Measurements from ENCODE around the gene POLR2C.
A peak's percentile ranks its signal among the peaks of the same experiment; 100 is the strongest.

The POLR2C gene

DNA sequence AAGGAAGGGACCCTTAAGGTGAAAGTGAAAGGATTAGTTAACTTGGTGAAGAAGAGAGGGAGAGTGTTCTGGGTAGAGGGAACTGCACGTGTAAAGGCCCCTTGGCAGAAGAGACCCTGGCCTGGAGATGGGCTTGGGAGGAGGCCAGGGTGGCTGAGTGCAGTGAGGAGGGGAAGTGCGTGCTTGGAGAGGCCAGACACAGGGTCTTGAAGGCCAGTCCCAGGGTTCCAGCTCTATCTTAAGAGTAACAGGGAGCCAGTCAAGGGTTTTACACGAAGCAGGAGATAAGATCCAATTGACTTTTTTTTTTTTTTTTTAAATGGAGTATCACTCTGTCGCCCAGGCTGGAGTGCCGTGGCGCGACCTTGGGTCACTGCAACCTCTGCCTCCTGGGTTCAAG is 39.0 kb downstream of the POLR2C start:
- TF ChIP-seq, protein P1, sequence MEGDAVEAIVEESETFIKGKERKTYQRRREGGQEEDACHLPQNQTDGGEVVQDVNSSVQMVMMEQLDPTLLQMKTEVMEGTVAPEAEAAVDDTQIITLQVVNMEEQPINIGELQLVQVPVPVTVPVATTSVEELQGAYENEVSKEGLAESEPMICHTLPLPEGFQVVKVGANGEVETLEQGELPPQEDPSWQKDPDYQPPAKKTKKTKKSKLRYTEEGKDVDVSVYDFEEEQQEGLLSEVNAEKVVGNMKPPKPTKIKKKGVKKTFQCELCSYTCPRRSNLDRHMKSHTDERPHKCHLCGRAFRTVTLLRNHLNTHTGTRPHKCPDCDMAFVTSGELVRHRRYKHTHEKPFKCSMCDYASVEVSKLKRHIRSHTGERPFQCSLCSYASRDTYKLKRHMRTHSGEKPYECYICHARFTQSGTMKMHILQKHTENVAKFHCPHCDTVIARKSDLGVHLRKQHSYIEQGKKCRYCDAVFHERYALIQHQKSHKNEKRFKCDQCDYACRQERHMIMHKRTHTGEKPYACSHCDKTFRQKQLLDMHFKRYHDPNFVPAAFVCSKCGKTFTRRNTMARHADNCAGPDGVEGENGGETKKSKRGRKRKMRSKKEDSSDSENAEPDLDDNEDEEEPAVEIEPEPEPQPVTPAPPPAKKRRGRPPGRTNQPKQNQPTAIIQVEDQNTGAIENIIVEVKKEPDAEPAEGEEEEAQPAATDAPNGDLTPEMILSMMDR (IDR thresholded peaks at IDR 0.05) = no peak
- no peak overlapping the region for H3K27ac ChIP-seq
- no peak overlapping the region for H3K9ac ChIP-seq

DNA sequence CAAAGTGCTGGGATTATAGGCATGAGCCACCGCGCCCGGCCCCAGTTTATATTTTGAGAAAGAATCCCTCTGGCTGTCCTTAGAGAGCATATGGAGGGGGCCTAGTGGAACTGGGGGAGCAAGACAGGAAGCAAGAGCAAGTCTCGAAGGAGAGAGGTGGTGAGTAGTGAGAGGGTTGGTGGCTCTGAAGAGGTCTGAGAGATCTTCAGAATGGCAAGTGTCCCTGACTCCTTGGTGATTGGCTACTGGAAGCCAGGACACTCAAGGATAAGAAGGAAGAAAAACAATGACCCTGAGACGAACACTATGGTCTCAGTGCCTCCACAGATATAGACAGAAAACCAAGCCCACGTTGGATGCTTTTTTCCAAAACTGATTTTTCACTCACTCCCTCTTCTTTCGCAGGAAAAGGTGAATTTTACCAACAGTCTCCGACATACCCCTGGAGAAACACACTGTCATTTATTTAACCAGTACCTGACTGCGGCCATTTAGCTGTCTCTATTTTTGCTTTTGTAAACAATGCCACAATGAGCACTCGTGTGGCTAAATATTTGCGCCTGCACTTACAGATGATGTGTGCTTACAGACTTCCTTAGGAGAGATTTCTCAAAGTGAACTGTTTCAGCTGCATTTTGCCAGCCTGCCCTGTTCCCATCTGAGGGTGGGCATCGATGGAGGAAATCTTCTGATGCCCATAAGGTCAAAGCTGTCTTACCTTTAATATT is 39.7 kb downstream of the POLR2C start:
- Histone ChIP-seq H3K4me2 (ENCODE audit: low read length) (no peak overlapping the region), H2AFZ (no peak overlapping the region), H3K4me3 (ENCODE audit: low read depth, low read length) (no peak overlapping the region), H3K79me2 (no peaks in the 10 kb centered on the region), H3K4me1 (peaks cover 18% of the 10 kb centered on the region), H3K27me3 (ENCODE audit: control insufficient read depth, insufficient read depth, low read length) (no peaks in the 10 kb centered on the region), H3K27ac (no peak overlapping the region), H3K36me3 (ENCODE audit: control insufficient read depth, insufficient read depth, low read length) (no peaks in the 10 kb centered on the region), H3K9ac (no peak overlapping the region), H3K9me3 (ENCODE audit: control insufficient read depth, low read length) (no peaks in the 10 kb centered on the region)
- TF ChIP-seq, protein P1 (IDR thresholded peaks at IDR 0.05) = no peak

More for the DNA sequence above, 39.0 kb downstream of the POLR2C start:
- no peak overlapping the region for H3K4me3 ChIP-seq (ENCODE audit: low read depth, low read length)
- H3K79me2 ChIP-seq = no peaks in the 10 kb centered on the region
- H3K4me2 ChIP-seq (ENCODE audit: low read length) = no peak overlapping the region
- peaks cover 18% of the 10 kb centered on the region for H3K4me1 ChIP-seq
- H3K9me3 ChIP-seq (ENCODE audit: control insufficient read depth, low read length) = no peaks in the 10 kb centered on the region
- H3K27me3 ChIP-seq (ENCODE audit: control insufficient read depth, insufficient read depth, low read length) = no peaks in the 10 kb centered on the region
- H3K36me3 ChIP-seq (ENCODE audit: control insufficient read depth, insufficient read depth, low read length) = no peaks in the 10 kb centered on the region
- no peak overlapping the region for H2AFZ ChIP-seq

DNA sequence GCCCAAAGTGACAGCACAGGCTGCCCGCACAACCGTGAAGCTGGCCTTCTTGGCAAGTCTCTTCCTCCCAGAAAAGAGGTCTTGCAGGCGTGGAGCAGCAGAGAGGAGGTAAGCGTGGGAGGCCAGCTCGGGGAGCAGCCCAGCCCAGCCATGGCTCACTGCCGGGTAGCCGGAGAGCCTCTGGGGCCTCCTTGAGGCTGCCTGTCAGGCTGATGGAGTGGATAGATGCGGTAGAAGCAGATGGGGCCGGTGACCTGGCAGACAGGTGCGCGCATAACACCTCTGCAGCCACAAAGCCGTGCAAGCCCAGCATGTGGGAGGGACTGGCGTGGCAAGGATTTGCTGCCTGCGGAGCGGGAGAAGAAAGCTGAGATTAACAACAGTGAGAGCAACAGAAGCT is 40.9 kb downstream of the POLR2C start:
- Histone ChIP-seq H3K79me2 (no peaks in the 10 kb centered on the region), H3K4me1 (peaks cover 18% of the 10 kb centered on the region), H3K27me3 (ENCODE audit: control insufficient read depth, insufficient read depth, low read length) (no peaks in the 10 kb centered on the region), H3K4me2 (ENCODE audit: low read length) (no peak overlapping the region), H3K9ac (no peak overlapping the region), H3K4me3 (ENCODE audit: low read depth, low read length) (no peak overlapping the region), H3K27ac (peak overlapping the region; percentile 3), H3K9me3 (ENCODE audit: control insufficient read depth, low read length) (no peaks in the 10 kb centered on the region), H2AFZ (peak overlapping the region; percentile 81), H3K36me3 (ENCODE audit: control insufficient read depth, insufficient read depth, low read length) (no peaks in the 10 kb centered on the region)
- TF ChIP-seq, protein P1 (IDR thresholded peaks at IDR 0.05) = no peak

DNA sequence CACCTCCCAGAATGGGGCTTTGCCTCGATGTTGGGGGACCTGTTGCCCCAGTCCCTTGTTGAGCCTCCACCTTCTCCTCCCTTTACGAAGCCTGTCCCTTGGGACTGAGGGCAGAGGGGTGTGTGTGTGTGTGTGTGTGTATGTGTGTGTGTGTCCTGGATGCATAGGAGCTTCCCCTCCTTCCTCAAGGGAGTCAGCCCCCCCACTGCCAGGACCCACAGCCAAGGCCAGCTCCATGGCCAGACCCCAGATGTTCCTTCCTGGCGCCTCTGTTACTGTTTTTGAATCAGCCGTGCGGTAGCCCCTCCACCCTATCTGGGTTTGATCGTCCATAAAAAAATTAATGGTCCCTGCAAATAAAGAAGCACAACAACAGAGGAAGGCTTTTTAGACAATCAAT is 41.5 kb downstream of the POLR2C start:
- H3K36me3 ChIP-seq (ENCODE audit: control insufficient read depth, insufficient read depth, low read length) = no peaks in the 10 kb centered on the region

More for the DNA sequence above, 41.5 kb downstream of the POLR2C start:
- Histone ChIP-seq H3K4me3 (ENCODE audit: low read depth, low read length) (no peak overlapping the region), H3K4me2 (ENCODE audit: low read length) (no peak overlapping the region), H2AFZ (no peak overlapping the region), H3K9me3 (ENCODE audit: control insufficient read depth, low read length) (no peaks in the 10 kb centered on the region), H3K27ac (peak overlapping the region; percentile 3), H3K9ac (no peak overlapping the region), H3K4me1 (peaks cover 18% of the 10 kb centered on the region), H3K79me2 (no peaks in the 10 kb centered on the region), H3K27me3 (ENCODE audit: control insufficient read depth, insufficient read depth, low read length) (no peaks in the 10 kb centered on the region)
- TF ChIP-seq, protein P1 (IDR thresholded peaks at IDR 0.05) = no peak

Measured in parathyroid adenoma (tissue), 2 donors.